Measurements from ENCODE around the gene ABCE1.

ABCE1 gene

GRCh38 chr4:145177906-145178538 lies 79.9 kb downstream of the ABCE1 start:
- DNase-seq = peak; percentile 22 to 35

DNA sequence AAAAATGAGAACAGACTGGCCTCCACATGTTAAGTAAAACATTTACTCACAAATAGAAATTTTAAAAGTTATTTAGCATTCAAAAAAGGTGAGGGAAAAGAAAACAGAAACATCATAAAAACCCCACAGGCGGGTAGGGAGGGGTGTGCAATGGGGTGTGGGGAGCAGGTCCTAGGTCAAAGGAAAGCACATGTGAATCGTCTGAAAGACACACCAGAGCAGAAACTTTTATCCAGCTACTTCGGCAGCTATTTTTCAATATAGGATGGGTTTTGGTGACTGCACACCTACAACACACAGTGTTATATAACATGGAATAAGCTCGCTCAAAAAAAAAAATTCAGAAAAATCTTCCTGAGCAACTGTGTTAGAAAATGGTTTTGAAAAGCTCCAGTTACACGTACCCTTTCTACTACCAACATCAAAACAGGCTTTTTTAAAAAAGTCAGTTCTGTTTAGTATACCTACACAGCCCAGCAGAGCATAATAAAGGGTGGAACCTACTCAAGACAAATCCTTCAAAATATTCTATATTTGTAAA lies 80.7 kb downstream of the ABCE1 start:
- peak; percentile 25 to 51 for DNase-seq

Data from CD4-positive, alpha-beta T cell treated with Interleukin-4 for 1 hour (primary cell).